Caco-2 (cell line): ENCODE data around the gene BRIP1. TPM values are rescaled to one million over a fixed set of nuclear protein-coding genes. Genes with fewer than 3 reads are reported as not detected.

ENCODE experiments used
- BruUV-seq: library from RNA; stranded (reverse); fragments of 400-500 nt; replicated peaks from 2 replicates; lab custom pipeline; 2021; lab: Mats Ljungman, UMichigan
- CTCF ChIA-PET: fragments of 300-600 bp; sonication (Branson Sonifier 250); formaldehyde crosslinking; loops from one replicate; lab custom pipeline; 2022; ENCODE audit warnings: antibody characterized with exemption; lab: Charles Lee
- POLR2A ChIA-PET: fragments of 300-600 bp; sonication (Branson Sonifier 250); formaldehyde crosslinking; loops from one replicate; lab custom pipeline; 2022; ENCODE audit warnings: antibody characterized with exemption; lab: Charles Lee
- DNase-seq, 2 experiments: peaks; one replicate each; pipeline versions ENCODE4 v3.0.0 to v3.0.0-alpha.2; 2020 to 2022
- H3K27me3 ChIP-seq: replicated peaks from 2 replicates; pipeline ENCODE4 v1.6.0; 2011; ENCODE audit warnings: low read length; ENCODE audit not compliant: control insufficient read depth, insufficient read depth
- H3K36me3 ChIP-seq: 2 replicates; pipeline ENCODE4 v1.5.1; 2011; ENCODE audit warnings: low read length; ENCODE audit not compliant: control insufficient read depth, insufficient read depth
- H3K4me1 ChIP-seq: fragments of 250-450 bp; sonication (Bioruptor Pico); 2 replicates; pipeline ENCODE4 v1.5.1; 2020; ENCODE audit warnings: mild to moderate bottlenecking
- H3K4me3 ChIP-seq: 2 replicates; pipeline ENCODE4 v1.5.1; 2011; ENCODE audit warnings: low read depth, mild to moderate bottlenecking, control low read depth, low read length
- H3K9me3 ChIP-seq: fragments of 250-450 bp; sonication (Bioruptor Pico); 2 replicates; pipeline ENCODE4 v1.5.1; 2020; ENCODE audit warnings: mild to moderate bottlenecking, moderate library complexity
- H3K27ac Mint-ChIP-seq: one replicate; pipeline ENCODE4 v1.8.0; 2022; ENCODE audit warnings: mixed read lengths; ENCODE audit not compliant: unreplicated experiment
- H3K27me3 Mint-ChIP-seq: one replicate; pipeline ENCODE4 v1.8.0; 2022; ENCODE audit warnings: mixed read lengths; ENCODE audit not compliant: insufficient read depth, unreplicated experiment
- H3K36me3 Mint-ChIP-seq: one replicate; pipeline ENCODE4 v1.8.0; 2022; ENCODE audit warnings: mild to moderate bottlenecking, mixed read lengths; ENCODE audit not compliant: insufficient read depth, unreplicated experiment
- H3K4me1 Mint-ChIP-seq: one replicate; pipeline ENCODE4 v1.8.0; 2022; ENCODE audit warnings: low read depth, mixed read lengths; ENCODE audit not compliant: unreplicated experiment
- H3K4me3 Mint-ChIP-seq: one replicate; pipeline ENCODE4 v1.8.0; 2022; ENCODE audit warnings: mild to moderate bottlenecking, moderate library complexity, mixed read lengths; ENCODE audit not compliant: unreplicated experiment
- H3K9me3 Mint-ChIP-seq: one replicate; pipeline ENCODE4 v1.8.0; 2022; ENCODE audit warnings: mixed read lengths; ENCODE audit not compliant: unreplicated experiment
- CTCF ChIP-seq, 2 experiments: fragments of 200-600 bp in 1 of 2; IDR thresholded peaks; 1 replicate in 1 of 2; 2 replicates in 1 of 2; pipeline versions ENCODE4 v1.5.1 to v1.8.0; 2011 to 2022; ENCODE audit warnings: antibody characterized with exemption in 1 of 2, control low read depth in 1 of 2, inconsistent platforms in 1 of 2, low read depth in 1 of 2, low read length in 1 of 2, mild to moderate bottlenecking in 1 of 2, moderate library complexity in 1 of 2; ENCODE audit not compliant: insufficient read depth in 1 of 2, severe bottlenecking in 1 of 2, unreplicated experiment in 1 of 2
- intact Hi-C: fragments of 100-400 bp; cut with micrococcal nuclease; formaldehyde crosslinking; loops from one replicate; pipeline ENCODE4 v1.10.0; 2022; ENCODE audit not compliant: unreplicated experiment
- total RNA-seq: library from RNA; stranded (reverse); gene quantifications from 2 replicates; pipeline ENCODE4 v1.2.3, GENCODE V29; 2022

The BRIP1 gene
- total RNA-seq, 1 experiment from 2014 or later, result 18.3 TPM

- H3K27me3 Mint-ChIP-seq, result no peaks in the 10 kb centered on the region
- ChIA-PET CTCF (no interaction called here), POLR2A (no interaction called here)
- no peak overlapping the region for H3K4me3 Mint-ChIP-seq
- intact Hi-C loops, result no loop called here
- BruUV-seq, result no TSS peak
- no peaks in the 10 kb centered on the region for H3K27me3 ChIP-seq
- DNase-seq, result no peak
- peaks cover 3% of the 10 kb centered on the region for H3K36me3 Mint-ChIP-seq
- no peaks in the 10 kb centered on the region for H3K9me3 ChIP-seq
- no peaks in the 10 kb centered on the region for H3K9me3 Mint-ChIP-seq
- H3K36me3 ChIP-seq, result no peaks in the 10 kb centered on the region
- H3K4me1 ChIP-seq, result no peaks in the 10 kb centered on the region
- H3K27ac Mint-ChIP-seq, result no peak overlapping the region
- no peak overlapping the region for H3K4me3 ChIP-seq
- H3K4me1 Mint-ChIP-seq, result no peaks in the 10 kb centered on the region
- TF ChIP-seq CTCF (IDR thresholded peaks at IDR 0.05; ENCODE audit: insufficient read depth in 1 of 2, low read depth in 1 of 2, low read length in 1 of 2, severe bottlenecking in 1 of 2, unreplicated experiment in 1 of 2), result no peak
Measured at GRCh38 chr17:61786088-61786487, 77.2 kb downstream of the BRIP1 start.

GRCh38 chr17:61784510-61784909 lies 78.8 kb downstream of the BRIP1 start:
- CTCF ChIA-PET, result no interaction called here
- BruUV-seq, result no TSS peak
- no peaks in the 10 kb centered on the region for H3K4me1 ChIP-seq

GRCh38 chr17:61783556-61784304 lies 79.6 kb downstream of the BRIP1 start:
- H3K9me3 Mint-ChIP-seq, result no peaks in the 10 kb centered on the region
- H3K27me3 ChIP-seq, result no peaks in the 10 kb centered on the region
- no peaks in the 10 kb centered on the region for H3K4me1 Mint-ChIP-seq
- peaks cover 6% of the 10 kb centered on the region for H3K36me3 Mint-ChIP-seq
- no peaks in the 10 kb centered on the region for H3K27me3 Mint-ChIP-seq
- DNase-seq, result no peak
- intact Hi-C loops, result no loop called here
- no peaks in the 10 kb centered on the region for H3K9me3 ChIP-seq
- ChIA-PET CTCF (no interaction called here), POLR2A (no interaction called here)
- no peaks in the 10 kb centered on the region for H3K36me3 ChIP-seq
- no peak overlapping the region for H3K4me3 ChIP-seq
- no TSS peak for BruUV-seq
- H3K27ac Mint-ChIP-seq, result no peak overlapping the region
- no peaks in the 10 kb centered on the region for H3K4me1 ChIP-seq
- no peak for TF ChIP-seq CTCF (IDR thresholded peaks at IDR 0.05; ENCODE audit: insufficient read depth in 1 of 2, low read depth in 1 of 2, low read length in 1 of 2, severe bottlenecking in 1 of 2, unreplicated experiment in 1 of 2)
- no peak overlapping the region for H3K4me3 Mint-ChIP-seq

More at GRCh38 chr17:61784510-61784909, 78.8 kb downstream of the BRIP1 start:
- DNase-seq, result no peak
- no peak overlapping the region for H3K27ac Mint-ChIP-seq
- H3K4me1 Mint-ChIP-seq, result no peaks in the 10 kb centered on the region
- no peaks in the 10 kb centered on the region for H3K9me3 ChIP-seq
- peaks cover 6% of the 10 kb centered on the region for H3K36me3 Mint-ChIP-seq
- H3K9me3 Mint-ChIP-seq, result no peaks in the 10 kb centered on the region
- no peaks in the 10 kb centered on the region for H3K27me3 Mint-ChIP-seq
- H3K36me3 ChIP-seq, result no peaks in the 10 kb centered on the region
- POLR2A ChIA-PET, result no interaction called here
- H3K27me3 ChIP-seq, result no peaks in the 10 kb centered on the region
- no peak for TF ChIP-seq CTCF (IDR thresholded peaks at IDR 0.05; ENCODE audit: insufficient read depth in 1 of 2, low read depth in 1 of 2, low read length in 1 of 2, severe bottlenecking in 1 of 2, unreplicated experiment in 1 of 2)
- intact Hi-C loops, result no loop called here
- no peak overlapping the region for H3K4me3 Mint-ChIP-seq
- no peak overlapping the region for H3K4me3 ChIP-seq
